ENCODE data around the gene TMEM185B.

TMEM185B gene

GRCh38 chr2:120222186-120223033, 790 bp downstream of the TMEM185B start:
- H2BK15ac ChIP-seq (replicated peaks; ENCODE audit: low read depth), result no peak overlapping the region
- peaks cover 6% of the 10 kb centered on the region for H3K79me2 ChIP-seq (ENCODE audit: control insufficient read depth, insufficient read depth, low read length)
- no peak overlapping the region for H2BK5ac ChIP-seq (ENCODE audit: low read length)
- no peaks in the 10 kb centered on the region for H3K4me1 ChIP-seq (ENCODE audit: control insufficient read depth, low read depth, low read length)
- H3K9ac ChIP-seq (ENCODE audit: low read length), result peak overlapping the region; percentile 73
- H2BK120ac ChIP-seq (ENCODE audit: low read depth, low read length), result no peak overlapping the region
- no peaks in the 10 kb centered on the region for H3K36me3 ChIP-seq (ENCODE audit: control insufficient read depth, insufficient read depth, low read length)
- peak overlapping the region; percentile 39 for H3K4me2 ChIP-seq (ENCODE audit: low read length)
- peak overlapping the region; percentile 83 for H2AK5ac ChIP-seq (ENCODE audit: low read length)
- H3K79me1 ChIP-seq (ENCODE audit: low read length), result peaks cover 7% of the 10 kb centered on the region
- H3K27me3 ChIP-seq (ENCODE audit: insufficient read depth, low read length, poor library complexity), result no peaks in the 10 kb centered on the region
- no peak overlapping the region for H3K27ac ChIP-seq (ENCODE audit: low read depth, low read length)
- H3K56ac ChIP-seq (ENCODE audit: low read length), result peak overlapping the region; percentile 87
- H3K4ac ChIP-seq (ENCODE audit: low read depth, low read length), result no peak overlapping the region
- H3K4me3 ChIP-seq (ENCODE audit: low read length), result peak overlapping the region; percentile 11
- no peak overlapping the region for H3K23ac ChIP-seq (ENCODE audit: low read length)
- no peak overlapping the region for H4K8ac ChIP-seq (ENCODE audit: low read depth, low read length)
- no peak overlapping the region for H4K5ac ChIP-seq (ENCODE audit: low read length)
- H3K18ac ChIP-seq (ENCODE audit: low read length), result peak overlapping the region; percentile 85
- no CpG with 5 or more reads among the region's 49 CpGs for WGBS (ENCODE audit: extremely low coverage, insufficient coverage, low lambda C conversion rate)
- no peak for DNase-seq

GRCh38 chr2:120221616-120222015, 1.6 kb downstream of the TMEM185B start:
- no peaks in the 10 kb centered on the region for H3K36me3 ChIP-seq (ENCODE audit: control insufficient read depth, insufficient read depth, low read length)
- H3K79me2 ChIP-seq (ENCODE audit: control insufficient read depth, insufficient read depth, low read length), result peaks cover 6% of the 10 kb centered on the region
- H3K4me3 ChIP-seq (ENCODE audit: low read length), result no peak overlapping the region
- no peak overlapping the region for H4K8ac ChIP-seq (ENCODE audit: low read depth, low read length)
- peaks cover 7% of the 10 kb centered on the region for H3K79me1 ChIP-seq (ENCODE audit: low read length)
- no peak overlapping the region for H3K27ac ChIP-seq (ENCODE audit: low read depth, low read length)
- H3K9ac ChIP-seq (ENCODE audit: low read length), result no peak overlapping the region
- H3K27me3 ChIP-seq (ENCODE audit: insufficient read depth, low read length, poor library complexity), result no peaks in the 10 kb centered on the region
- no peaks in the 10 kb centered on the region for H3K4me1 ChIP-seq (ENCODE audit: control insufficient read depth, low read depth, low read length)
- no peak for DNase-seq
- no peak overlapping the region for H2AK5ac ChIP-seq (ENCODE audit: low read length)
- no peak overlapping the region for H3K56ac ChIP-seq (ENCODE audit: low read length)
- no peak overlapping the region for H2BK15ac ChIP-seq (replicated peaks; ENCODE audit: low read depth)
- no peak overlapping the region for H3K18ac ChIP-seq (ENCODE audit: low read length)
- no peak overlapping the region for H4K5ac ChIP-seq (ENCODE audit: low read length)
- H3K4ac ChIP-seq (ENCODE audit: low read depth, low read length), result no peak overlapping the region
- no peak overlapping the region for H2BK5ac ChIP-seq (ENCODE audit: low read length)
- no peak overlapping the region for H3K4me2 ChIP-seq (ENCODE audit: low read length)
- no CpG with 5 or more reads among the region's 8 CpGs for WGBS (ENCODE audit: extremely low coverage, insufficient coverage, low lambda C conversion rate)
- H2BK120ac ChIP-seq (ENCODE audit: low read depth, low read length), result no peak overlapping the region
- no peak overlapping the region for H3K23ac ChIP-seq (ENCODE audit: low read length)

- Histone ChIP-seq H3K4me1 (ENCODE audit: control insufficient read depth, low read depth, low read length) (no peaks in the 10 kb centered on the region), H3K4ac (ENCODE audit: low read depth, low read length) (no peak overlapping the region), H3K9ac (ENCODE audit: low read length) (no peak overlapping the region), H4K8ac (ENCODE audit: low read depth, low read length) (no peak overlapping the region), H2AK5ac (ENCODE audit: low read length) (no peak overlapping the region), H3K23ac (ENCODE audit: low read length) (no peak overlapping the region), H4K5ac (ENCODE audit: low read length) (no peak overlapping the region), H3K79me1 (ENCODE audit: low read length) (peaks cover 7% of the 10 kb centered on the region), H3K36me3 (ENCODE audit: control insufficient read depth, insufficient read depth, low read length) (no peaks in the 10 kb centered on the region), H3K4me3 (ENCODE audit: low read length) (no peak overlapping the region), H3K4me2 (ENCODE audit: low read length) (no peak overlapping the region), H3K27ac (ENCODE audit: low read depth, low read length) (no peak overlapping the region), H2BK120ac (ENCODE audit: low read depth, low read length) (no peak overlapping the region), H3K27me3 (ENCODE audit: insufficient read depth, low read length, poor library complexity) (no peaks in the 10 kb centered on the region), H2BK15ac (replicated peaks; ENCODE audit: low read depth) (no peak overlapping the region), H3K79me2 (ENCODE audit: control insufficient read depth, insufficient read depth, low read length) (peaks cover 6% of the 10 kb centered on the region), H3K56ac (ENCODE audit: low read length) (no peak overlapping the region), H2BK5ac (ENCODE audit: low read length) (no peak overlapping the region), H3K18ac (ENCODE audit: low read length) (no peak overlapping the region)
- no CpG with 5 or more reads among the region's 2 CpGs for WGBS (ENCODE audit: extremely low coverage, insufficient coverage, low lambda C conversion rate)
- no peak for DNase-seq
These were observed 2.4 kb downstream of the TMEM185B start for GRCh38 chr2:120220756-120221155.

GRCh38 chr2:120219766-120220165, 3.4 kb downstream of the TMEM185B start:
- H3K36me3 ChIP-seq (ENCODE audit: control insufficient read depth, insufficient read depth, low read length), result no peaks in the 10 kb centered on the region
- H3K4me1 ChIP-seq (ENCODE audit: control insufficient read depth, low read depth, low read length), result no peaks in the 10 kb centered on the region
- DNase-seq, result no peak
- H3K9ac ChIP-seq (ENCODE audit: low read length), result no peak overlapping the region
- peaks cover 6% of the 10 kb centered on the region for H3K79me2 ChIP-seq (ENCODE audit: control insufficient read depth, insufficient read depth, low read length)
- H2BK15ac ChIP-seq (replicated peaks; ENCODE audit: low read depth), result no peak overlapping the region
- H3K79me1 ChIP-seq (ENCODE audit: low read length), result peaks cover 7% of the 10 kb centered on the region
- no peak overlapping the region for H4K5ac ChIP-seq (ENCODE audit: low read length)
- no peak overlapping the region for H3K4me2 ChIP-seq (ENCODE audit: low read length)
- H2AK5ac ChIP-seq (ENCODE audit: low read length), result no peak overlapping the region
- H3K4me3 ChIP-seq (ENCODE audit: low read length), result no peak overlapping the region
- H3K27ac ChIP-seq (ENCODE audit: low read depth, low read length), result no peak overlapping the region
- no peak overlapping the region for H3K18ac ChIP-seq (ENCODE audit: low read length)
- H4K8ac ChIP-seq (ENCODE audit: low read depth, low read length), result no peak overlapping the region
- H3K56ac ChIP-seq (ENCODE audit: low read length), result no peak overlapping the region
- no peaks in the 10 kb centered on the region for H3K27me3 ChIP-seq (ENCODE audit: insufficient read depth, low read length, poor library complexity)
- H2BK120ac ChIP-seq (ENCODE audit: low read depth, low read length), result no peak overlapping the region
- WGBS (ENCODE audit: extremely low coverage, insufficient coverage, low lambda C conversion rate), result no CpG with 5 or more reads among the region's 5 CpGs
- H3K4ac ChIP-seq (ENCODE audit: low read depth, low read length), result no peak overlapping the region
- H3K23ac ChIP-seq (ENCODE audit: low read length), result no peak overlapping the region
- H2BK5ac ChIP-seq (ENCODE audit: low read length), result no peak overlapping the region

GRCh38 chr2:120219291-120219690, 3.9 kb downstream of the TMEM185B start:
- Histone ChIP-seq H3K4me2 (ENCODE audit: low read length) (no peak overlapping the region), H3K18ac (ENCODE audit: low read length) (no peak overlapping the region), H2BK15ac (replicated peaks; ENCODE audit: low read depth) (no peak overlapping the region), H3K9ac (ENCODE audit: low read length) (no peak overlapping the region), H2BK120ac (ENCODE audit: low read depth, low read length) (no peak overlapping the region), H3K4me1 (ENCODE audit: control insufficient read depth, low read depth, low read length) (no peaks in the 10 kb centered on the region), H3K4ac (ENCODE audit: low read depth, low read length) (no peak overlapping the region), H3K27ac (ENCODE audit: low read depth, low read length) (no peak overlapping the region), H3K79me2 (ENCODE audit: control insufficient read depth, insufficient read depth, low read length) (peaks cover 6% of the 10 kb centered on the region), H3K56ac (ENCODE audit: low read length) (no peak overlapping the region), H3K4me3 (ENCODE audit: low read length) (no peak overlapping the region), H2AK5ac (ENCODE audit: low read length) (no peak overlapping the region), H2BK5ac (ENCODE audit: low read length) (no peak overlapping the region), H3K27me3 (ENCODE audit: insufficient read depth, low read length, poor library complexity) (no peaks in the 10 kb centered on the region), H3K79me1 (ENCODE audit: low read length) (peaks cover 7% of the 10 kb centered on the region), H3K23ac (ENCODE audit: low read length) (no peak overlapping the region), H3K36me3 (ENCODE audit: control insufficient read depth, insufficient read depth, low read length) (no peaks in the 10 kb centered on the region), H4K8ac (ENCODE audit: low read depth, low read length) (no peak overlapping the region), H4K5ac (ENCODE audit: low read length) (no peak overlapping the region)
- WGBS (ENCODE audit: extremely low coverage, insufficient coverage, low lambda C conversion rate), result no CpG with 5 or more reads among the region's 5 CpGs
- no peak for DNase-seq

- Histone ChIP-seq H3K4ac (ENCODE audit: low read depth, low read length) (no peak overlapping the region), H3K79me2 (ENCODE audit: control insufficient read depth, insufficient read depth, low read length) (peaks cover 6% of the 10 kb centered on the region), H2BK15ac (replicated peaks; ENCODE audit: low read depth) (no peak overlapping the region), H3K9ac (ENCODE audit: low read length) (no peak overlapping the region), H2BK5ac (ENCODE audit: low read length) (no peak overlapping the region), H3K4me2 (ENCODE audit: low read length) (no peak overlapping the region), H2AK5ac (ENCODE audit: low read length) (no peak overlapping the region), H3K18ac (ENCODE audit: low read length) (no peak overlapping the region), H3K79me1 (ENCODE audit: low read length) (peaks cover 7% of the 10 kb centered on the region), H3K4me1 (ENCODE audit: control insufficient read depth, low read depth, low read length) (no peaks in the 10 kb centered on the region), H3K23ac (ENCODE audit: low read length) (no peak overlapping the region), H3K4me3 (ENCODE audit: low read length) (no peak overlapping the region), H2BK120ac (ENCODE audit: low read depth, low read length) (no peak overlapping the region), H3K27me3 (ENCODE audit: insufficient read depth, low read length, poor library complexity) (no peaks in the 10 kb centered on the region), H4K8ac (ENCODE audit: low read depth, low read length) (no peak overlapping the region), H3K27ac (ENCODE audit: low read depth, low read length) (no peak overlapping the region), H3K56ac (ENCODE audit: low read length) (no peak overlapping the region), H3K36me3 (ENCODE audit: control insufficient read depth, insufficient read depth, low read length) (no peaks in the 10 kb centered on the region), H4K5ac (ENCODE audit: low read length) (no peak overlapping the region)
- no peak for DNase-seq
- WGBS (ENCODE audit: extremely low coverage, insufficient coverage, low lambda C conversion rate), result no CpG with 5 or more reads among the region's 5 CpGs
These were observed 5.0 kb downstream of the TMEM185B start for GRCh38 chr2:120218181-120218580.
